Glutamatergic neuron (in vitro differentiated cells): ENCODE results near the gene PLEKHM3. TPM values are rescaled to one million over a fixed set of nuclear protein-coding genes. Genes with fewer than 3 reads are reported as not detected.

Source experiments
- DNase-seq: peaks from one replicate; pipeline ENCODE4 v3.0.0; 2022
- H3K27ac Mint-ChIP-seq: one replicate; pipeline ENCODE4 v1.8.0; 2020; ENCODE audit warnings: mild to moderate bottlenecking, mixed read lengths, inconsistent platforms; ENCODE audit not compliant: unreplicated experiment
- H3K27me3 Mint-ChIP-seq: one replicate; pipeline ENCODE4 v1.8.0; 2020; ENCODE audit warnings: mild to moderate bottlenecking, moderate library complexity, mixed read lengths, inconsistent platforms; ENCODE audit not compliant: unreplicated experiment
- H3K36me3 Mint-ChIP-seq: one replicate; pipeline ENCODE4 v1.8.0; 2020; ENCODE audit warnings: mild to moderate bottlenecking, mixed read lengths, inconsistent platforms; ENCODE audit not compliant: unreplicated experiment
- H3K4me1 Mint-ChIP-seq: one replicate; pipeline ENCODE4 v1.8.0; 2020; ENCODE audit warnings: mild to moderate bottlenecking, low read depth, mixed read lengths, inconsistent platforms; ENCODE audit not compliant: unreplicated experiment
- H3K4me3 Mint-ChIP-seq: one replicate; pipeline ENCODE4 v1.8.0; 2020; ENCODE audit warnings: mild to moderate bottlenecking, mixed read lengths, inconsistent platforms; ENCODE audit not compliant: unreplicated experiment
- H3K9me3 Mint-ChIP-seq: one replicate; pipeline ENCODE4 v1.8.0; 2020; ENCODE audit warnings: mild to moderate bottlenecking, moderate library complexity, mixed read lengths, inconsistent platforms; ENCODE audit not compliant: unreplicated experiment
- CTCF ChIP-seq: fragments of 200-600 bp; sonication (generic); IDR thresholded peaks from one replicate; pipeline ENCODE4 v1.5.0; 2021; ENCODE audit not compliant: partially characterized antibody, unreplicated experiment
- total RNA-seq: library from RNA; stranded (reverse); fragmentation: NEBNext Ultra II Directional; extraction: Animal tissue kit (Norgen Biotek cat#: 25700); gene quantifications from one replicate; pipeline ENCODE4 v1.2.1, GENCODE V29; 2021; ENCODE audit not compliant: unreplicated experiment

PLEKHM3 gene
- total RNA-seq, 1 donor from 2014 or later = 19.5 TPM

- no peak for TF ChIP-seq CTCF
- Mint-ChIP-seq H3K9me3 (peaks cover 5% of the 10 kb centered on the region), H3K4me1 (no peaks in the 10 kb centered on the region), H3K27me3 (no peaks in the 10 kb centered on the region), H3K36me3 (no peaks in the 10 kb centered on the region), H3K27ac (no peak overlapping the region), H3K4me3 (no peak overlapping the region)
- DNase-seq = no peak
These were observed 99.7 kb downstream of the PLEKHM3 start for GRCh38 chr2:207925601-207926000.

- no peak overlapping the region for H3K27ac Mint-ChIP-seq
- no peak for DNase-seq
- H3K9me3 Mint-ChIP-seq = peaks cover 5% of the 10 kb centered on the region
- H3K4me1 Mint-ChIP-seq = no peaks in the 10 kb centered on the region
- H3K27me3 Mint-ChIP-seq = no peaks in the 10 kb centered on the region
- no peak for TF ChIP-seq CTCF
- H3K36me3 Mint-ChIP-seq = no peaks in the 10 kb centered on the region
- H3K4me3 Mint-ChIP-seq = no peak overlapping the region
These were observed 103.7 kb downstream of the PLEKHM3 start for GRCh38 chr2:207921606-207922005.

GRCh38 chr2:207920721-207921120 is 104.6 kb downstream of the PLEKHM3 start:
- TF ChIP-seq CTCF = no peak
- Mint-ChIP-seq H3K4me1 (peaks cover 2% of the 10 kb centered on the region), H3K36me3 (no peaks in the 10 kb centered on the region), H3K4me3 (no peak overlapping the region), H3K27ac (no peak overlapping the region), H3K9me3 (peaks cover 5% of the 10 kb centered on the region), H3K27me3 (no peaks in the 10 kb centered on the region)
- no peak for DNase-seq

- no peak overlapping the region for H3K27ac Mint-ChIP-seq
- TF ChIP-seq CTCF = no peak
- H3K36me3 Mint-ChIP-seq = no peaks in the 10 kb centered on the region
- peaks cover 3% of the 10 kb centered on the region for H3K9me3 Mint-ChIP-seq
- DNase-seq = no peak
- peaks cover 5% of the 10 kb centered on the region for H3K4me1 Mint-ChIP-seq
- H3K4me3 Mint-ChIP-seq = no peak overlapping the region
- H3K27me3 Mint-ChIP-seq = no peaks in the 10 kb centered on the region
These were observed 105.0 kb downstream of the PLEKHM3 start for GRCh38 chr2:207920321-207920720.

GRCh38 chr2:207919164-207919919 is 106.0 kb downstream of the PLEKHM3 start:
- no peaks in the 10 kb centered on the region for H3K27me3 Mint-ChIP-seq
- no peak overlapping the region for H3K27ac Mint-ChIP-seq
- peaks cover 3% of the 10 kb centered on the region for H3K9me3 Mint-ChIP-seq
- no peaks in the 10 kb centered on the region for H3K36me3 Mint-ChIP-seq
- no peak for DNase-seq
- no peak overlapping the region for H3K4me3 Mint-ChIP-seq
- TF ChIP-seq CTCF = no peak
- peaks cover 5% of the 10 kb centered on the region for H3K4me1 Mint-ChIP-seq
